Keratinocyte (primary cell): Measurements from ENCODE around the gene GPSM1.

Experiments used
- EZH2 ChIP-seq: IDR thresholded peaks from one replicate; pipeline ENCODE4 v1.6.1; 2012; ENCODE audit warnings: inconsistent platforms, mild to moderate bottlenecking, low read length, moderate library complexity
- TF ChIP-seq, protein P1 (sequence below), 3 experiments: IDR thresholded peaks in 1 of 3; conservative IDR thresholded peaks in 1 of 3; optimal IDR thresholded peaks in 1 of 3; 2 replicates in 2 of 3; 3 replicates in 1 of 3; pipeline versions ENCODE3 to v1.5.1; 2011; ENCODE audit warnings: low read length in 3 of 3, mild to moderate bottlenecking in 3 of 3, moderate library complexity in 2 of 3, control low read depth in 1 of 3, inconsistent platforms in 1 of 3; ENCODE audit not compliant: insufficient read depth in 2 of 3; ENCODE audit errors: extremely low read depth in 1 of 3

DNA sequence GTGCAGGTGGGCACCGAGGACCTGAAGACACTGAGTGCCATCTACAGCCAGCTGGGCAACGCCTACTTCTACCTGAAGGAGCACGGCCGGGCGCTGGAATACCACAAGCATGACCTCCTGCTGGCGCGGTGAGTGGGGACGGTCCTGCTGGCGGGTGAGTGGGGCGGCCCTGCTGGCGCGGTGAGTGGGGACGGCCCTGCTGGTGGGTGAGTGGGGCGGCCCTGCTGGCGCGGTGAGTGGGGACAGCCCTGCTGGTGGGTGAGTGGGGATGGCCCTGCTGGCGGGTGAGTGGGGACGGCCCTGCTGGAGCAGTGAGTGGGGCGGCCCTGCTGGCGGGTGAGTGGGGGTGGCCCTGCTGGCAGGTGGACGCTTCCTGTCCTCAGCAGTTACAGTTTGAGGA is 7.2 kb downstream of the GPSM1 start:
- no peak for TF ChIP-seq EZH2
- TF ChIP-seq, protein P1, sequence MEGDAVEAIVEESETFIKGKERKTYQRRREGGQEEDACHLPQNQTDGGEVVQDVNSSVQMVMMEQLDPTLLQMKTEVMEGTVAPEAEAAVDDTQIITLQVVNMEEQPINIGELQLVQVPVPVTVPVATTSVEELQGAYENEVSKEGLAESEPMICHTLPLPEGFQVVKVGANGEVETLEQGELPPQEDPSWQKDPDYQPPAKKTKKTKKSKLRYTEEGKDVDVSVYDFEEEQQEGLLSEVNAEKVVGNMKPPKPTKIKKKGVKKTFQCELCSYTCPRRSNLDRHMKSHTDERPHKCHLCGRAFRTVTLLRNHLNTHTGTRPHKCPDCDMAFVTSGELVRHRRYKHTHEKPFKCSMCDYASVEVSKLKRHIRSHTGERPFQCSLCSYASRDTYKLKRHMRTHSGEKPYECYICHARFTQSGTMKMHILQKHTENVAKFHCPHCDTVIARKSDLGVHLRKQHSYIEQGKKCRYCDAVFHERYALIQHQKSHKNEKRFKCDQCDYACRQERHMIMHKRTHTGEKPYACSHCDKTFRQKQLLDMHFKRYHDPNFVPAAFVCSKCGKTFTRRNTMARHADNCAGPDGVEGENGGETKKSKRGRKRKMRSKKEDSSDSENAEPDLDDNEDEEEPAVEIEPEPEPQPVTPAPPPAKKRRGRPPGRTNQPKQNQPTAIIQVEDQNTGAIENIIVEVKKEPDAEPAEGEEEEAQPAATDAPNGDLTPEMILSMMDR (optimal IDR thresholded peaks at IDR 0.05 in 1 of 3, IDR thresholded peaks at IDR 0.05 in 1 of 3, conservative IDR thresholded peaks at IDR 0.05 in 1 of 3; ENCODE audit: extremely low read depth in 1 of 3, insufficient read depth in 2 of 3, low read length in 3 of 3), result no peak
